OCI-LY1 (cell line): ENCODE results near the gene MPHOSPH6.

ENCODE experiments used
- H2AFZ ChIP-seq: fragments of 200-600 bp; sonication (generic), shearing (Covaris generic); 2 replicates; pipeline ENCODE4 v1.6.0; 2014; ENCODE audit warnings: antibody characterized with exemption, mild to moderate bottlenecking, low read length
- H3F3A ChIP-seq: fragments of 200-600 bp; sonication (generic), shearing (Covaris generic); 2 replicates; pipeline ENCODE4 v1.6.0; 2014; ENCODE audit warnings: mild to moderate bottlenecking, antibody characterized with exemption, low read length, moderate library complexity; ENCODE audit not compliant: insufficient read depth
- H3K27ac ChIP-seq: fragments of 200-600 bp; sonication (generic); 2 replicates; pipeline ENCODE4 v1.5.1; 2014; ENCODE audit warnings: low read length, mixed run types, mild to moderate bottlenecking, low read depth; ENCODE audit not compliant: poor library complexity, severe bottlenecking
- H3K27me3 ChIP-seq: fragments of 200-600 bp; sonication (generic); 2 replicates; pipeline ENCODE4 v1.6.0; 2014; ENCODE audit warnings: antibody characterized with exemption, mild to moderate bottlenecking, low read length, moderate library complexity; ENCODE audit not compliant: insufficient read depth
- H3K36me3 ChIP-seq: fragments of 200-600 bp; sonication (generic); 2 replicates; pipeline ENCODE4 v1.6.1; 2014; ENCODE audit warnings: mild to moderate bottlenecking, antibody characterized with exemption, low read length, moderate library complexity, mixed read lengths; ENCODE audit not compliant: insufficient read depth
- H3K4me1 ChIP-seq: fragments of 200-600 bp; sonication (generic); 2 replicates; pipeline ENCODE4 v1.5.1; 2014; ENCODE audit warnings: mild to moderate bottlenecking, low read length, moderate library complexity; ENCODE audit not compliant: insufficient read depth, severe bottlenecking
- H3K4me2 ChIP-seq: fragments of 200-600 bp; sonication (generic), shearing (Covaris generic); 2 replicates; pipeline ENCODE4 v1.6.1; 2014; ENCODE audit warnings: low read length
- H3K4me3 ChIP-seq: fragments of 200-600 bp; sonication (generic); 2 replicates; pipeline ENCODE4 v1.5.1; 2014; ENCODE audit warnings: low read length, low read depth, mild to moderate bottlenecking, mixed read lengths; ENCODE audit not compliant: poor library complexity, severe bottlenecking
- H3K79me2 ChIP-seq: fragments of 200-600 bp; shearing (Covaris generic); 2 replicates; pipeline ENCODE4 v1.6.1; 2016; ENCODE audit warnings: mixed run types, low read length, mixed read lengths; ENCODE audit not compliant: insufficient read depth
- H3K9ac ChIP-seq: fragments of 200-600 bp; sonication (generic), shearing (Covaris generic); 2 replicates; pipeline ENCODE4 v1.6.1; 2014; ENCODE audit warnings: mild to moderate bottlenecking, low read length, mixed read lengths
- H3K9me2 ChIP-seq: fragments of 200-600 bp; sonication (generic), shearing (Covaris generic); 2 replicates; pipeline ENCODE4 v1.6.1; 2014; ENCODE audit warnings: low read depth, mild to moderate bottlenecking, low read length, mixed read lengths
- H3K9me3 ChIP-seq: fragments of 200-600 bp; shearing (Covaris generic); 2 replicates; pipeline ENCODE4 v1.6.1; 2014; ENCODE audit warnings: low read length, mixed read lengths
- H4K20me1 ChIP-seq: fragments of 200-600 bp; sonication (generic), shearing (Covaris generic); 2 replicates; pipeline ENCODE4 v1.6.0; 2016; ENCODE audit warnings: mild to moderate bottlenecking, low read length; ENCODE audit not compliant: insufficient read depth
- CTCF ChIP-seq: fragments of 200-600 bp; sonication (generic), shearing (Covaris generic); IDR thresholded peaks from 2 replicates; pipeline ENCODE4 v1.5.1; 2017; ENCODE audit warnings: mild to moderate bottlenecking, antibody characterized with exemption, low read length, moderate library complexity, mixed read lengths
- EZH2 ChIP-seq: fragments of 200-600 bp; sonication (generic), shearing (Covaris generic); IDR thresholded peaks from 2 replicates; pipeline ENCODE4 v1.8.0; 2017; ENCODE audit warnings: borderline replicate concordance, mixed run types, mild to moderate bottlenecking, antibody characterized with exemption, low read length, moderate library complexity, mixed read lengths

The MPHOSPH6 gene

GRCh38 chr16:82183004-82183397 lies 13.0 kb upstream of the MPHOSPH6 start:
- H3F3A ChIP-seq = no peaks in the 10 kb centered on the region
- no peaks in the 10 kb centered on the region for H3K79me2 ChIP-seq
- H3K27ac ChIP-seq = no peak overlapping the region
- H4K20me1 ChIP-seq = no peaks in the 10 kb centered on the region
- no peak overlapping the region for H3K4me3 ChIP-seq
- no peak overlapping the region for H2AFZ ChIP-seq
- H3K9me2 ChIP-seq = no peaks in the 10 kb centered on the region
- H3K36me3 ChIP-seq = no peaks in the 10 kb centered on the region
- no peaks in the 10 kb centered on the region for H3K27me3 ChIP-seq
- H3K4me1 ChIP-seq = no peaks in the 10 kb centered on the region
- no peak overlapping the region for H3K4me2 ChIP-seq
- TF ChIP-seq CTCF (no peak), EZH2 (no peak)
- H3K9me3 ChIP-seq = no peaks in the 10 kb centered on the region
- H3K9ac ChIP-seq = no peak overlapping the region

- Histone ChIP-seq H4K20me1 (no peaks in the 10 kb centered on the region), H2AFZ (no peak overlapping the region), H3K27ac (no peak overlapping the region), H3K9me2 (no peaks in the 10 kb centered on the region), H3K9ac (no peak overlapping the region), H3F3A (no peaks in the 10 kb centered on the region), H3K4me1 (no peaks in the 10 kb centered on the region), H3K4me2 (no peak overlapping the region), H3K27me3 (no peaks in the 10 kb centered on the region), H3K9me3 (no peaks in the 10 kb centered on the region), H3K36me3 (no peaks in the 10 kb centered on the region), H3K79me2 (no peaks in the 10 kb centered on the region), H3K4me3 (no peak overlapping the region)
- TF ChIP-seq EZH2 (no peak), CTCF (no peak)
These were observed 12.4 kb upstream of the MPHOSPH6 start for GRCh38 chr16:82182266-82183003.

GRCh38 chr16:82181461-82182185 lies 11.6 kb upstream of the MPHOSPH6 start:
- no peak overlapping the region for H3K9ac ChIP-seq
- no peaks in the 10 kb centered on the region for H3K9me2 ChIP-seq
- H4K20me1 ChIP-seq = no peaks in the 10 kb centered on the region
- no peaks in the 10 kb centered on the region for H3K4me1 ChIP-seq
- no peak overlapping the region for H3K4me3 ChIP-seq
- no peaks in the 10 kb centered on the region for H3K27me3 ChIP-seq
- no peak overlapping the region for H3K4me2 ChIP-seq
- no peaks in the 10 kb centered on the region for H3F3A ChIP-seq
- no peaks in the 10 kb centered on the region for H3K36me3 ChIP-seq
- H3K27ac ChIP-seq = no peak overlapping the region
- no peak overlapping the region for H2AFZ ChIP-seq
- no peaks in the 10 kb centered on the region for H3K79me2 ChIP-seq
- TF ChIP-seq EZH2 = no peak
- H3K9me3 ChIP-seq = no peaks in the 10 kb centered on the region
